Activated naive CD4-positive, alpha-beta T cell (primary cell): ENCODE measurements around the gene PODXL2.
"Not testable (repeated sequence)": the region's sequence is repeated elsewhere in the genome, so short reads cannot be mapped to it uniquely, and the experiment has no call there.

Experiments used
- DNase-seq, 4 experiments: peaks; one replicate each; lab custom pipeline; 2025; lab: John Stamatoyannopoulos, UW

PODXL2 gene

GRCh38 chr3:127676456-127676855, 47.5 kb downstream of the PODXL2 start:
- DNase-seq, result no peak

DNA sequence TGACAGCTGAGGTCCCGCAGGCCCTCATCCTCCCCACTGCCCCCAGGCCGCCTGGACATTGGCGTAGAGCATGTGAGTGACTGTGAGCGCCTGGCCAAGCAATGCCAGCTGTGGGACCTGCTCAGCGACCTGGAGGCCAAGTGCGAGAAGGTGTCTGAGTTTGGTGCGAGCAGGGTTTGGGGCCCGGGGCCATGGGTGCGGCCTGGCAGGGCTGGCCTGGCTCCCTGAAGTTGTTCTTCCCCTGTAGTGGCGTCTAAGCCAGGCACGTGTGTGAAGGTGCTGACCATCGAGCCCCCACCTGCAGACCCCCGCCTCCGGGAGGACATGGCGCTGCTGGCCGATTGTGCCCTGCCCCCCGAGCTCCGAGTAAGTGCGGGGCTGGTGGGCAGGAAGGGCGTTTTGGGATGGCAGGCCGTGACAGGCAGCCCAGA, 48.0 kb downstream of the PODXL2 start:
- DNase-seq, result no peak

GRCh38 chr3:127677541-127678314, 48.7 kb downstream of the PODXL2 start:
- DNase-seq, result no peak

GRCh38 chr3:127678315-127678599, 49.3 kb downstream of the PODXL2 start:
- DNase-seq, result no peak

DNA sequence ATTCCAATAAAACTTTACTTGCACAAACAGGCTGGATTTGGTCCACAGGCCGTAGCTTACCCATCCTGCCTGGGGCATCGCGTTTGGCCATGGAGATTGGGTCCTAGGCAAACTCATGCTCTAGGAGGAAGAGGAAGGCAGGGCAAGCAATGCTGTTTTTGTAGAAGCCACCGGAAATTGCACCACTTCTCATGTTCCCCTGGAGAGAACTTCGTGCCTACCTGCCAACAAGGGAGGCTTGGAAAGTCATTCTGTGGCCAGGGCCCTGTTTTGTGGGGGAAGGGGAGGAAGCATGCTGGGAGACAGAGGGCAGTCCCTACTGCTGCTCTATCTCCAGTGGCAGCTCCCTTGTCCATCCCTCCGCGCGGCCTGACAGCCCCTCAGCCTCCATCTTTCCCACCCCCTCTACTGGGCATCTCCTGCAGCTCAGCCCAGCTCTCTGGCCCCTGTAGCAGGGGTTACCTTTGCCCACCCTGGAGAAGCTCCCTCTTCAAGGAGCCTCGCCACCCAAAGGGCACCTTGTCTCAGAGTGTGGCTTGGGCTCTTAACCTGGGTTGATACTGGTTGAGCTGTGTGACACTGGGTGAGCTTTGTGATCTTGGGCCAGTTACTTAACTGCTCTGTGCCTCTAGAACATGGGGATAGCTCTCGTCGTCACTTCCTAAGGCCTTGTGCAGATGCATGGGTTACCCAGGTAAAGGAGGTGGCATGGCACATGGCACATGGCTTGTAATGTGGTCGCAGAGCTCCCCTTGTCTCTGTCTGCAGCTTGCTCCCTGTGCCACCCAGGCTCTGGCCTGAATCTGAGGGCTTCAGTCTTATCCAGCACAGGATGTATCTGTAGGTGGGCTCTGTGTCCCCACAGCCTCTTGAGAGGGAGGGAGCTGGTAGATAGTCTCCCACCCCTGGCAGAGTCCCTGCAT, 49.9 kb downstream of the PODXL2 start:
- DNase-seq, result no peak

DNA sequence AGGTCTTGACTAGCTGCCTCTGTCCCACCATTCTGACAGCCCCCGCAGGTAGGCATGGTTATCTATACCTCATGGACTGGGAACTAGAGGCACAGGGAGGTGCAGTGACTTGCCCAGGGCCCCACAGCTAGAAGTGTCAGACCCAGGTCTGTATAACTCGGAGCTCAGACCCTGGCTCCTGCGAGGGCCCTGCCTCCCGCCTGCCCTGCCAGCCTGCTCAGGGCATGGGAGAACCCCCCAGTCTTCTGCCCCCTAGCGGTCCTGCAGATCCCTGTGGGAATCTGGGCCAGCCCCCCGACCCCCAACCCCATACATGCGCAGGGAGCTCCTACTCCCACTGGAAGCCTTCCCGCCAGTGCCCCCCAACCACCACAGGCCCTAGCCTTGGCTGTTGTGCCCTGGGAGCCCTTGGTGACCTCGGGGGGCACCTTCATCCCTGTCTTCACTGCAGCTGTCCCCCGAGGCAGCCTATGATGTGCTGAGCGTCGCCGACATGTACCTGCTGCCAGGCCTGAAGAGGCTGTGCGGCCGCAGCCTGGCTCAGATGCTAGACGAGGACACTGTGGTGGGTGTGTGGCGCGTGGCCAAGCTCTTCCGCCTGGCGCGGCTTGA, 50.7 kb downstream of the PODXL2 start:
- DNase-seq, result no peak

GRCh38 chr3:127680146-127680661, 51.2 kb downstream of the PODXL2 start:
- DNase-seq, result no peak

DNA sequence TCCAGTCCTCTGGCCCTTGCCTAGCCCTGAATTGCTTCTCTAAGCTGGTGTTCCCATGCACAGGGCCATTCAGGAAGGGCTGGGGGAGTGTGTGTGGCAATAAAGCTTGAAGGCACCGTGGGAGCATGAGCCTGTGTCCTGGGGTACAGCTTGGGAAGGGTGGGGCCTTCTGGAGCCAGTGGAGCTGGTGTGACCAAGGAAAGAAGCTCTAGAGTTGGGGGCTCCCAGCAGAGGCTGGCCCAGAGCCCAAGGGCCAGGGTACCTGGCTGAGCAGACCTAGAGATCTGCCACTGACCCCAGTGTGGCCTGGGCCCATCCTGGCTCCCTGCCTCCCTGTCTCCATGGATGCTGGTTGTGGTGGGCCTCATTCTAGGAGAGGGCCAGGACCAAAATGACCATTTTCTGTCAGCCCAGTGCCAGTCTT, 51.8 kb downstream of the PODXL2 start:
- DNase-seq, result no peak

GRCh38 chr3:127682175-127682554, 53.2 kb downstream of the PODXL2 start:
- DNase-seq, result not testable (repeated sequence)

DNA sequence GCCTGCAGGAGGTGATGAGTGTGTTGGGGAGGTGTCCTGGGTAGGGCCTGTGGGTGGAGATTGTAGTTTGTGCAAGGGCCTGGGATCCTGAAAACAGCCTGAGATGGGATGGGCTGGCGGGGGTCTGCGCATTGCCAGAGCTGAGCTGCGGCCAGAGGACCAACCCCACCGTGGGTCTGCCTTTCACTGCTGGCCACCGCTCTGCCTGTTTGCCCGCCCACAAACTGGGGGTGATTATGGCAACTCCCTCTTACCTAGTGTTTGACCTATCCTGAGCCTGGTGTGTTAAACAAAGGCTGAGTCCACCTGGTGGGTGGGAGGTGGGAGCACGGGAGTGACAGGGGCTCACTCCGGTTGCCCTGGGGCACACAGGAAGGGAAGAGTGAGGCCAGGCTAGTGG, 53.6 kb downstream of the PODXL2 start:
- no peak for DNase-seq

DNA sequence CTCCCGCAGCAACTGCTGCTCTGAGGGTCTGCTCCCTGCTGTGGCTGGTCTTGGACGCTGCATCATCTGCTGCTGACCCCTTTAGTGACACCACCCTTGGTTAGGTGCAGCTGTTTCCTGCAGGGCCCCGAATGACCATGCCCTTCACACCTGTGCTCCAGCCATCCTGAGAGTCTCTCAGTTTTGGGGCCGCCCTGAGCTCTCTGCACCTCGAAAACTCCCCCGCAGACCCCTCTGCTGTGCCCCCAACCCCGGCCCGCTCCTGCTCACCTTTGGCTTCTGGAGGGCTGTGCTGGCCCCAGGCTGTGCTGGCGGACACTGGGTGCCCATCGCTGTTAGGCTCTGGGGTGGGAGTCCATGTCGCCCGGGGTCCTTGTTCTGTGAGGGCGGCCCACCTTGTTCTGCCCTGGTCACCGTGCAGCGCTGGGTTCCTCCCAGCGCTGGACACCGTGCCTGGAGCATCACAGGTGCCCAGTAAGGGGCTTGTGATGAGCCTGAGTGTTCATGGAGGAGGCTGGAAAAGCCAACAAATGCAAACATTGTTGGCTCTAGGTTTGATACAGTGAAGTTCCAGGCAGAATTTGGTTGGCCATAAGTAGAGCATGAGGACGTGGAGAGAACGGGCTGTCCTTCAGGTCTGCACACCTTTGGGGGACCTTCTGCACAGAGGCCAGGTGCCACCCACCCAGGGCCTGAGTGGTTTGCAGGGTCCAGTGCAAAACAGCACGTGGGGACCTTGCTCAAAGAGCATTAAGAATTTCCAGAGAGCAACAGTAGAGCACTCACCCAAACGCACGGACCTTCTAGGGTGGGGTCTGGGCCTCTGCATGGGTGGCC, 56.1 kb downstream of the PODXL2 start:
- no peak for DNase-seq

DNA sequence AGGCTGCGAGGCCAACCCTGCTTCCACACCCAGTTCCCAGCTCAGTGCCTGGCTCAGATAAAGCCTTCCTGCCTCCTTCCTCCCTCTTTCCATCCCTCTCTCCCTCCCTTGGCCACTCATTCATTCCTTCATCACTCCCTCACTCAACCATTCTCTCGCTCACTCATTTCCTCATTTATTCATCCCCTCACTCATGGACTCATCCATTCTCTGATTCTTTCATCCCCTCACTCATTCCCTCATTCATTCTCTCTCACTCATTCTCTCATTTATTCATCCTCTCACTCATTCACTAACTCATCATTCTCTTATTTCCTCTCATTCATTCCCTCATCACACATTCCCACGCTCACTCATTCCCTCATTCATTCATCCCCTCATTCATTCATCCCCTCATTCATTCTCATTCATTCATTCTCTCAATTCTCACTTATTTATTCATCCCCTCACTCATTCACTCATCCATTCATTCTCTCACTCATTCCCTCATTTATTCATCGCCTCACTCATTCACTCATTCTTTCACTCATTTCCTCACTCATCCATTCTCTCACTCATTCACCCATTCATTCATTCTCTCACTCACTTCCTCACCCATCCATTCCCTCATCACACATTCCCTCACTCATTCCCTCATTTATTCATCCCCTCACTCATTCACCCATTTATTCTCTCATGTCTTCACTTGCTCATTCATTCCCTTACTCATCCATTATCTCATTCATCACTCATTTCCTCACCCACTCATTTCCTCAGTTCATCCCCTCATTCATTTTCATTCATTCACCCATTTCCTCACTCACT, 56.9 kb downstream of the PODXL2 start:
- no peak for DNase-seq

- no peak for DNase-seq
These were observed 57.5 kb downstream of the PODXL2 start for GRCh38 chr3:127686512-127686894.

GRCh38 chr3:127687228-127687737, 58.3 kb downstream of the PODXL2 start:
- DNase-seq, result no peak

- no peak for DNase-seq
These were observed 59.0 kb downstream of the PODXL2 start for GRCh38 chr3:127688022-127688415.

DNA sequence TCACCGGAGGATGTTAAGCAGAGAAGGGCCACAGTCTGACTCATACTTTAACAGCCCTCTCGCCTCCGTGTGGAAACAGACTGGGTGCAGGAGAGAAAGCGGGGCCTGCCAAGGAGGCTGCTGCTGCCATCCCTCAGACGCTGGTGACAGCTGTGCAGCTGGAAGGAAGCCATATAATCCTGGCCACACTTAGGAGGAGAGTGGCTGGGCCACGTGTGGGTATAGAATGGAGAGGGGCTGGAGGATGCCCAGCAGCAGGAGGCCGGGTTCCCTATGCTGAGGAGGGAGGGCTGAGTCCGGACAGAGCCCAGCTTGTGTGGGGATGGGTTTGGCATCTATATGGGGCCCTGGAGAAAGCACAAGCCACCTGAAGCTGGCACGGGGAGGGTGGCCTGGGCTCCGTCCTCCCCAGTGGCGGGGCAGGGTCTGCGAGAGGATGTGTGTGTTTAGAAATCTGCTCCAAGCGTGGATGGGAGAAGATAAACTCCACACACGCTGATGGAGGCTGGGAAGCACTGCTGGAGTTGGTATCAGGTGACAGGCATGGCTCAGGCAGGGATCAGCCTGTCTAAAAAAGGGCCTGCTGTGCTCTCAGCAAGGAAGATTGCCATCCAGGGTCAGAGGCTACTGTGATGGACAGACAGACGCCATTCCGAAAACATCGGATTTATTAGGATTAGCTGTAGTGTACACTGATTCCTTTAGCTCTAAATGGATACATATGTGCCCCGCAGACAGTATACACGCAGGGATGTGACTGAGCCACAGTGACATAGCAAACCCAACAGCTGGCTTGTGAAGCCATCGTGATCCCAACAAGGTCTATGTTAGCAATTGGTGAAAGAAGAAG, 59.7 kb downstream of the PODXL2 start:
- no peak for DNase-seq

DNA sequence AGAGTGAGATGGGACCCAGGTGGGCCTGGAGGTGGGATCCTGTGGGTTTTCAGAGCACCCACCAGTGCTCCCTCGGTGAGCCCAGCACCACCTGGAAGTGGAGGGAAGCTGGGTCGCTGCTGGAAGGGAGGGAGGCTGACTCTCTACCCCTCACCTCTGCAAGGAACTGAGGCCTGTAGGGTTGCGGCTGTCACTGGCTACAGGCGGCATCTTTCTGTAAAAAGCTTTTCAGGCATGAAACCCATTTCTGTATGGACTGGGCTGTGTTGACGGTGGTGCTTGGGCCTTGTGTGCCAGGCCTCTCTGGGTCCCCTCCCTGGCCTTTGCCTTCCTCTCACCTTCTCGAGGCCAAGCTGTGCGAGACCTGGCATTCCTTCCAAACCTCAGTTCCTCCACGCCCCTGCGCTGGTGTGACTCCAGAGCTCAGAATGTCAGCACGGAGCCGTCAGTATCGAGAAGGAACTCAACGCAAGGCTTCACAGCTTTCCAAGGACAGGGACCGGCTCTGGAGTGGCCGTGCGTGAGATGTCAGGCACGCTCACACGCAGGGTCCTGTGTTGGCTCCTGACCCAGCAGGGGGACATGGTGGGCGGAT, 60.4 kb downstream of the PODXL2 start:
- no peak for DNase-seq

DNA sequence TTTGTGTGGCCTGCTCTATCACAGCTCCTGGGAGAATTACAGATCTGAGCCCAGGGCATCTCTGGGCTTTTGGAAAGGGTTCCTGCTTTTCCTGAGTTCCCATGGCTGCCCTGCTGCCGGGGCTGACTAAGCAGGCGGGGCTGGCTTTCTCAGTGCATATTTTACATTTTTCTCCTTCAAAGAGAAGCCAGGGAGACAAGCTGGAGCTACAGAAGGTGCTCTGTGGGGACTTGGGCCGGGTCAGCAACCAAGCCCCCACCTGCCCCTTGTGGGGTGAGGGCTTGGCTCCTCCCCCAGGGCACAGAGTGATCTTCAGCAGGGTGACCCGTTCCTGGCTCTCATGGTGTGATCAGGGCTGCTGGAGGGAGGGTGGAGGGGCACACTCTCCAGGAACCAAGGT, 61.1 kb downstream of the PODXL2 start:
- no peak for DNase-seq

DNA sequence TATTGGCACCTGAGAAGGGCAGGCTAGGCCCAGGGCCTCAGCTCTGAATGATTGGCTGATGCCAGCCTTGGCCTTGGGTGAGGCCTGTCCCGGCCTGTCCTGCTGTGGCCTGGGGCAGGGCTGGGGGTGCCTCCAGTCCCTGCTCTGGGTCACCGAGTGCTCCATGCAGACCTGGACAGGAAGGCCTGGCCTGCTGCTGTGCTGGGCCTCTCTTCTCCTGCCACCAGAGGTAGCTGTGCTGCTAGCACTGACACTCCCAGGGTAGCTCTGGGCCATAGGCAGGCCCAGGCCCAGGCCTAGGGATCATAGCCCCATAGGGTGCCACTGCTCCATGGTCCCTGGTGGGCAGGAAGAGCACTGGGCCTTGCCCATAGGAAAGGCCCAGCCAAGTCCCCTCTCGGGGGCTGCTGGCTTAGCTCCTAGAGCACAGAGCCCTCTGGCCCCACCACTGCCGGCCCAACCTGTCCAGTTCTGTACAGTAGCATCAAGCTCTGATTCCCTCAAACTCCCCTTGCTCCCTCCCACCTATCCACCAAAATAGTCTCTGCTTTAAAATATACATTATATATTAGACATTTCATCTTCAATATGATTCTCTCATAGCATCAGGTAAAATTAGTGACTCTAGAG, 62.0 kb downstream of the PODXL2 start:
- no peak for DNase-seq
